ENCODE results near the gene LRIF1. TPM values are rescaled to one million over a fixed set of nuclear protein-coding genes. Genes with fewer than 3 reads are reported as not detected.
"Not testable (repeated sequence)": the region's sequence is repeated elsewhere in the genome, so short reads cannot be mapped to it uniquely, and the experiment has no call there.

LRIF1 gene
- 10 to 100 TPM; 54.3 to 54.6 TPM for total RNA-seq
- polyA plus RNA-seq (ENCODE audit: insufficient read depth, low read depth, low replicate concordance), result 31.4 TPM
- long read RNA-seq, donor 1, transcript LRIF1-201 (4 exons, 3,475 nt), result major isoform, 6 of 19 reads
- long read RNA-seq, donor 1, transcript LRIF1-202 (3 exons, 1,796 nt), result major isoform, 6 of 19 reads
- long read RNA-seq, donor 1, partial matches to known transcripts, result 7 of 19 reads
- long read RNA-seq, donor 1, other reads (novel, unspliced or antisense), result 0 of 19 reads
- long read RNA-seq, donor 2, transcript LRIF1-202 (3 exons, 1,796 nt), result major isoform, 5 of 19 reads
- long read RNA-seq, donor 2, partial matches to known transcripts, result 12 of 19 reads
- long read RNA-seq, donor 2, other reads (novel, unspliced or antisense), result 0 of 19 reads

- DNase-seq, result peak; percentile 100
- intact Hi-C loops (cut with DNase I; ENCODE audit: low total_unique reads), result no loop called here
- Histone ChIP-seq H3K9me3 (no peaks in the 10 kb centered on the region), H3K4me3 (peak within 1 kb of the TSS; percentile 82 to 86), H3K36me3 (ENCODE audit: low read depth, missing control alignments) (no peaks in the 10 kb centered on the region), H3K4me1 (no peaks in the 10 kb centered on the region), H3K27ac (peak within 1 kb of the TSS; percentile 98 to 99), H3K27me3 (no peaks in the 10 kb centered on the region)
- peak; percentile 13 to 70 (median 57) for TF ChIP-seq CTCF (IDR thresholded peaks at IDR 0.05)
- TF ChIP-seq POLR2A (IDR thresholded peaks at IDR 0.05), result peak; percentile 99
- 1% methylated on average over 40 to 54 of the region's 54 CpGs for WGBS, 2 donors
These were observed at the start of gene LRIF1 for GRCh38 chr1:110963691-110964454. Gene LRIF1 (minus strand): TSS chr1:110963922. CDS start chr1:110963688, 234 bp downstream.

- no peak for DNase-seq
- no peaks in the 10 kb centered on the region for H3K27me3 ChIP-seq
- intact Hi-C loops (cut with DNase I; ENCODE audit: low total_unique reads), result no loop called here
- no peak overlapping the region for H3K4me3 ChIP-seq
- 89% methylated on average over 2 of the region's 2 CpGs; no CpG with 5 or more reads in 1 of the 2 donors for WGBS, 2 donors
- no peak overlapping the region for H3K27ac ChIP-seq
- H3K4me1 ChIP-seq, result no peaks in the 10 kb centered on the region
- H3K36me3 ChIP-seq (ENCODE audit: low read depth, missing control alignments), result no peaks in the 10 kb centered on the region
- TF ChIP-seq CTCF (IDR thresholded peaks at IDR 0.05) (no peak), POLR2A (IDR thresholded peaks at IDR 0.05) (no peak)
- no peaks in the 10 kb centered on the region for H3K9me3 ChIP-seq
These were observed 44.3 kb upstream of the LRIF1 start for GRCh38 chr1:111008031-111008430.

- Histone ChIP-seq H3K36me3 (ENCODE audit: low read depth, missing control alignments) (no peaks in the 10 kb centered on the region), H3K4me3 (no peak overlapping the region), H3K27ac (no peak overlapping the region), H3K4me1 (no peaks in the 10 kb centered on the region), H3K9me3 (no peaks in the 10 kb centered on the region), H3K27me3 (no peaks in the 10 kb centered on the region)
- no peak for DNase-seq
- 92 to 94% methylated on average over 1 of the region's 1 CpG for WGBS, 2 donors
- TF ChIP-seq CTCF (IDR thresholded peaks at IDR 0.05), result no peak
- no peak for TF ChIP-seq POLR2A (IDR thresholded peaks at IDR 0.05)
- intact Hi-C loops (cut with DNase I; ENCODE audit: low total_unique reads), result no loop called here
These were observed 42.8 kb upstream of the LRIF1 start for GRCh38 chr1:111006556-111006955.

GRCh38 chr1:110999607-111000006 is 35.9 kb upstream of the LRIF1 start:
- intact Hi-C loops (cut with DNase I; ENCODE audit: low total_unique reads); H3K36me3 ChIP-seq (ENCODE audit: low read depth, missing control alignments); H3K4me1 ChIP-seq; H3K27me3 ChIP-seq; H3K4me3 ChIP-seq; H3K9me3 ChIP-seq; DNase-seq; H3K27ac ChIP-seq: not testable (repeated sequence)

- not testable (repeated sequence) for DNase-seq, H3K4me3 ChIP-seq
- WGBS, 2 donors, result 29 to 30% methylated on average over 2 of the region's 2 CpGs
These were observed 28.6 kb upstream of the LRIF1 start for GRCh38 chr1:110992329-110992728.

GRCh38 chr1:110991295-110991694 is 27.6 kb upstream of the LRIF1 start:
- H3K4me3 ChIP-seq; intact Hi-C loops (cut with DNase I; ENCODE audit: low total_unique reads); H3K4me1 ChIP-seq; H3K27ac ChIP-seq; H3K9me3 ChIP-seq; DNase-seq; H3K27me3 ChIP-seq; H3K36me3 ChIP-seq (ENCODE audit: low read depth, missing control alignments): not testable (repeated sequence)
- WGBS, 2 donors, result 78 to 84% methylated on average over 1 of the region's 1 CpG

More at GRCh38 chr1:110992329-110992728, 28.6 kb upstream of the LRIF1 start:
- H3K9me3 ChIP-seq; H3K36me3 ChIP-seq (ENCODE audit: low read depth, missing control alignments); intact Hi-C loops (cut with DNase I; ENCODE audit: low total_unique reads); H3K27ac ChIP-seq; H3K4me1 ChIP-seq; H3K27me3 ChIP-seq: not testable (repeated sequence)
